ENCODE results near the gene FDPS.
A peak's percentile ranks its signal among the peaks of the same experiment; 100 is the strongest.

The FDPS gene

DNA sequence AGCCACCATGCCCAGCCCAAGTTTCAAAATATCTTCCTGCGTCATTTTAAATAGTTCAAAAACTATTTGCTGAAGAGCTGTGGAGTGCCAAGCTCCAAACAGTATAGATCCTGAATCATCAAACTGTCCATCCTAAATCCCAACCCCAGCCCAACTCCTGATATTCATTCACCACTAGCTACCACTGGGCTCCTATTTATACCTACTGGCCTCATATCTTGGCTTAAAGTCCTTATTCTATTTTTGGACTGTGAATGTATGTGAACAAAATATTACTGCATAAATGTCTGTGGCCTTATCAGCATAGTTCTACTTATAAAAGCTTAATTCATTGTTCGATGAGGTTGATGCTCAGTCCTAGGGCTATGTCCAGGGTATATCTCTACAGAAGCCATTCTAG is 41.3 kb upstream of the FDPS start:
- no peak for FAIRE-seq
- TF ChIP-seq, protein P1, sequence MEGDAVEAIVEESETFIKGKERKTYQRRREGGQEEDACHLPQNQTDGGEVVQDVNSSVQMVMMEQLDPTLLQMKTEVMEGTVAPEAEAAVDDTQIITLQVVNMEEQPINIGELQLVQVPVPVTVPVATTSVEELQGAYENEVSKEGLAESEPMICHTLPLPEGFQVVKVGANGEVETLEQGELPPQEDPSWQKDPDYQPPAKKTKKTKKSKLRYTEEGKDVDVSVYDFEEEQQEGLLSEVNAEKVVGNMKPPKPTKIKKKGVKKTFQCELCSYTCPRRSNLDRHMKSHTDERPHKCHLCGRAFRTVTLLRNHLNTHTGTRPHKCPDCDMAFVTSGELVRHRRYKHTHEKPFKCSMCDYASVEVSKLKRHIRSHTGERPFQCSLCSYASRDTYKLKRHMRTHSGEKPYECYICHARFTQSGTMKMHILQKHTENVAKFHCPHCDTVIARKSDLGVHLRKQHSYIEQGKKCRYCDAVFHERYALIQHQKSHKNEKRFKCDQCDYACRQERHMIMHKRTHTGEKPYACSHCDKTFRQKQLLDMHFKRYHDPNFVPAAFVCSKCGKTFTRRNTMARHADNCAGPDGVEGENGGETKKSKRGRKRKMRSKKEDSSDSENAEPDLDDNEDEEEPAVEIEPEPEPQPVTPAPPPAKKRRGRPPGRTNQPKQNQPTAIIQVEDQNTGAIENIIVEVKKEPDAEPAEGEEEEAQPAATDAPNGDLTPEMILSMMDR (IDR thresholded peaks at IDR 0.05; ENCODE audit: insufficient read depth, missing control alignments) = no peak
- DNase-seq (ENCODE audit: insufficient read length, low spot score) = no peak

DNA sequence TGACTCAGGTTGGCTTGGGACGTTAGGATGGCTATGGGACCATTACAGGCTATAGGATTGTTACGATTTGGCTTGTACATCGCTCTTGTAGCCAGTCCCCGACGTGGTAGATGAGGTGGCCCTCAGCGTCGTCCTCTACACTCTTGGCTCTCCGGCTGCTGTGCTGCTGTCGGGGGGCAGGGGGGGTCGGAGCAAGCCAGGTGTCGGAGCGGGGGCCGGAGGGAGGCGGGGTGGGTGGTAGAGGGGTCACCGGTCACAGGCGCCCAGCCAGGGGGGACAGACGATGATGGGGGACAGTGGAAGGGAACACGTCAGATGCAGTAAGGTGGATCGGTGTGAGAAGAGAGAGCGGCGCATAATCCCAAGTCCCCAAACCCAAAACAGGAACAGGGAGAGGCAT is 40.0 kb upstream of the FDPS start:
- DNase-seq (ENCODE audit: insufficient read length, low spot score) (no peak), FAIRE-seq (no peak)
- TF ChIP-seq, protein P1 (IDR thresholded peaks at IDR 0.05; ENCODE audit: insufficient read depth, missing control alignments) = no peak

DNA sequence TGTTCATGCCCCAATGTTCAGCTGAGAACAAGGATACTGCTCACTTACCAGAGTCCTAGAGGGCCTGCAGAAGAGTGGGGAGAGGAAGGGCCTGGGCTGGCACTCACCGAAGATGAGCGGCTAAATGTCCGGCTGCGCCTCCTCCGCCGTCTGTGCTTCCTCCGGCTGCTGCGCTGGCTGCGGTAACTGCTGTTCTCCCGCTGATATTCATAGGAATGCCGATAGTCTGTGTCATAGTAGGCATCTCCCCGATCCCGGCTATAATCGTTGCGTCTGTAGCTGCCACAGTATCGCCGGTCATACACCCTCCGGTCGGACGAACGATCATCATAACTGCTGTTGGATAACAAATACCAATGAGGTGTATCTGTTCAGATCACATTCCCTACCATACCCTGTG is 39.3 kb upstream of the FDPS start:
- no peak for DNase-seq (ENCODE audit: insufficient read length, low spot score)
- no peak for FAIRE-seq
- TF ChIP-seq, protein P1 (IDR thresholded peaks at IDR 0.05; ENCODE audit: insufficient read depth, missing control alignments) = no peak

DNA sequence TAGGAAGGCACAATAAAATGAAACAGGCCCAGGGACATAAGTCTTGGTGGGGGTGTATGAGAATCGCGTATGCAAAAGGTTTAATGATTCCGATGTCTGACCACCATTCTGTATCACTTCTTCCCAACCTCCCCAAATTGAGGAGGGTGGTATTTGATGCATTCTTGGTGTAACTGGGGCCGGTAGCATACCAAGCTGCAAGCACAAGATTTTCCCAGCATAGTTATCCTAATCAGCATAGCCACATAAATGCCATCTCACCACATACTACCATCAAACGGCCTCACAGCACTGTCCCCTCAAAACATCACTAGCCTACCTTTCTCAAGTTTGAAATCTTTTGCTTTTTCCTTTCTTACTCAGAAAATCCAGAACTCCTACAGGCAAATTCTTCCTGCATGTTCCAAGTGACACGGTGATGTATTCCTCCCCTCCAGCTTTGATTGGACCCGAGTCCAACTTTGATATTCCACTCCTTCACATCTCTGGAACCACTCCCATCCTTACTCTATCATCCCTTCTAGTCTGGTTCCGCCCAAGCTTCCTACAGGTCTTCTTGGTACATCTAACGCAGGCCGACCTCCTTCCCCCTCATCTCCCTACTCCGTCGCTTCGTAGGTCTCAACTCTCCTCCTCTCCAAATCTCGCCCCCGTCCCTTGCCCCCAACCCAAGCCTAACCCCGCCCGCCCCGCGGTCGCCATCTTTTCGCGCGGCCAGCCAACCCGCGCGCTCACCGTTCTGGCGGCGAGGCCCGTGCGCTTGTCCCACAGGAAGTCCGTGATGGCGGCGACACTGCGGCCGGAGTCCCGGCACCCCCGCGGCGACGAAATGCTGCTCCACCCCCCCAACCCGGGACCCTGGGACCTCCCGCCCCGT is 36.0 kb upstream of the FDPS start:
- FAIRE-seq (no peak), DNase-seq (ENCODE audit: insufficient read length, low spot score) (no peak)
- TF ChIP-seq, protein P1 (IDR thresholded peaks at IDR 0.05; ENCODE audit: insufficient read depth, missing control alignments) = no peak

DNA sequence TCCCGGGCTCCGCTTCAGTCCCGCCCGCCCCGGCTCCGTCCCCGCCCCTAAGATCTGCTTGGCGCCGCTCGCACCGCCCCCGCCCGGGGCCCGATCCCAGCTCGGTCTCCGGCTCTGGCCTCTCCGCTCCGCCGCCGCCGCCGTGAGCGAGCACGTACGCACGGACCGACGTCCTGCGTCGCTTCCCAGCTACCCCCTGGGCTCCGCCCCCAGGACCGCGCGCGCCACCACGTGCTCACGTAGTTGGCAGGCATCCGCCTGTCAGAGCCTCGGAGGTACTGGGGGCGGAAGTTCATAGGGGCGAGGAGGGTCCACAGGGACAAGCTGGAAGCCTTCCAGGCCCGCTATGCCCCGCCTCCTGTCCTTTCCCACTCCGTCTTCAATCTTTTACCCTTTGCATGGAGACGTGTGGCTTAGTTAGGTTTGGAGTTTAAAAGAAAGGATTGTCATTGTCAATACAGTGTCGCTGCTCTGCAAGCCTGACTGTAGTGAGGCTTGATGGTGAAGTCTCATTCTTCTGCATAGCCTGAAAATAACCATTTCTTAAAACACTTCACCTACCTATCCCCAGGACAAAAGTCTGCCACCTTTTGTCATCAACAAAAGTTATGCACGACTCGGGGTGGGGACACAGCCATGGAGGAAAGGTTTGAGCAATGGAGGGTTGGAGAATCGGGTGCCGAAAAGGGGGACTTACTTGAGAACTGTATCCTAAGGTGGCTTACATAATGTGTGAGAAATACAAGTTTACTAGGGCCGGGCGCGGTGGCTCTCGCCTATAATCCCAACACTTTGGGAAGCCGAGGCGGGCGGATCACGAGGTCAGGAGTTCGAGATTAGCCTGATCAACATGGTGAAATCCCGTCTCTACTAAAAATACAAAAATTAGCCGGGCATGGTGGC is 35.1 kb upstream of the FDPS start, which contains the start of gene CLK2:
Gene CLK2, minus strand, starts transcription at position 162 of the 903 bp plus-strand sequence. CDS start 2,527 bp downstream, outside the sequence.
- TF ChIP-seq, protein P1 (IDR thresholded peaks at IDR 0.05; ENCODE audit: insufficient read depth, missing control alignments) = no peak
- DNase-seq (ENCODE audit: insufficient read length, low spot score) = peak; percentile 100
- FAIRE-seq = no peak

DNA sequence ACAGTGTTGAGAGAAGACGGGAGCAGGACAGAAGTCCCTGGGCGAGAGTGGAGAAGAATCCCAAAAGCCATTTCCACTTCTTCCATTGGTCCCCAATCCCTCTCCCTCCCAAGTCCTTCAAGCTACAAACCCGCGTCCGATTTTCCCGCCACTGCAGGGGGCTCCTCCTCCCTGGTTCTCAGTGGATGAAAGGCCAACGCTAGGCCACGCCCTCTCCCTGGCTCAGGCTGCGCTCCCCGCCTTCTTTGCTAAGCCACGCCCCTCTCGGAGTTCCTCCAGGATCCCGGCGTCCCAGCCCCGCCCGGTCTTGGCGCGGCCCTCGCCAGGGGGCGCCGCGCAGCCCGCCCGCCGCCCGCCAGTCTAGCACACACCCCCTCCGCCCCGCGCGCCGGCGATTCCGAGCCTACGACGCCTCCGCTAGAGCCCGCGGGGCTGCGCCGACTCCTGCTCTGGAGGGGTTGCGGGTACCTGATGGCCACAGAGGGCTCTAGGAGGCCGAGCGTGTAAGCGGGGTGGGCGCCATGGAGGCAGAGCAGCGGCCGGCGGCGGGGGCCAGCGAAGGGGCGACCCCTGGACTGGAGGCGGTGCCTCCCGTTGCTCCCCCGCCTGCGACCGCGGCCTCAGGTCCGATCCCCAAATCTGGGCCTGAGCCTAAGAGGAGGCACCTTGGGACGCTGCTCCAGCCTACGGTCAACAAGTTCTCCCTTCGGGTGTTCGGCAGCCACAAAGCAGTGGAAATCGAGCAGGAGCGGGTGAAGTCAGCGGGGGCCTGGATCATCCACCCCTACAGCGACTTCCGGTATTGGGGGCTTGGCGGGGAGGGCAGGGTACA is 31.4 kb upstream of the FDPS start, which contains the start of gene HCN3:
Gene HCN3, plus strand, starts transcription at position 394 of the 832 bp plus-strand sequence. Its CDS starts 128 bp downstream, at position 522.
- TF ChIP-seq, protein P1 (IDR thresholded peaks at IDR 0.05; ENCODE audit: insufficient read depth, missing control alignments) = peak; percentile 63
- FAIRE-seq (no peak), DNase-seq (ENCODE audit: insufficient read length, low spot score) (peak; percentile 99)
